ENCODE results near the gene NT5C3B.

The NT5C3B gene

DNA sequence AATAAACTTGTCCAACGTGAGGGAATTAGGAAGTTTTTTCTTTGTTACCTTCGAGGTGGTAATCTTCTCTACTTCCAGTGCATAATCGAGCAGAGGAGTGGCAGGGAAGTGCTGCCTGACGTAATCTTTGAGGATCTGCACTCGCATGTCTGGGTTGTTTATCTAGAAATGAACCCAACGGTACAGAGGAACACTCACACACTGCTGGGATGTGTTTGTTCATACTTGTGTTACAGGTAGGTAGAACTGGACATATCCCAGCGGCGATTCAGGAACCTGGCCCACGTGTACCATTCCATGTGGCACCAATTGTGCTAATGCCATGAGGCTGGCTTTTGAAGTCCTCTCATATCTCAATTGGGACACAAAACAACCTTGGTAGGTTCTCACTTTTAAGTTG, 33.4 kb upstream of the NT5C3B start:
- Histone ChIP-seq H3K4me1 (ENCODE audit: low read length) (no peaks in the 10 kb centered on the region), H3K36me3 (replicated peaks; ENCODE audit: low read depth, low read length) (peaks cover 55% of the 10 kb centered on the region), H4K20me1 (ENCODE audit: insufficient read depth, low read length) (no peaks in the 10 kb centered on the region), H3K4me2 (ENCODE audit: low read length) (no peak overlapping the region), H3K9me3 (ENCODE audit: insufficient read depth, low read length) (no peaks in the 10 kb centered on the region), H3K79me2 (ENCODE audit: low read length) (peaks cover 8% of the 10 kb centered on the region), H3K9ac (ENCODE audit: low read length) (no peak overlapping the region), H3K27ac (ENCODE audit: low read length) (no peak overlapping the region), H2AFZ (ENCODE audit: low read depth, low read length) (no peak overlapping the region), H3K27me3 (ENCODE audit: low read depth, low read length) (no peaks in the 10 kb centered on the region), H3K4me3 (ENCODE audit: low read length) (no peak overlapping the region)
- no peak for TF ChIP-seq EZH2phosphoT487 (IDR thresholded peaks at IDR 0.05; ENCODE audit: low read depth)
- TF ChIP-seq, protein P1, sequence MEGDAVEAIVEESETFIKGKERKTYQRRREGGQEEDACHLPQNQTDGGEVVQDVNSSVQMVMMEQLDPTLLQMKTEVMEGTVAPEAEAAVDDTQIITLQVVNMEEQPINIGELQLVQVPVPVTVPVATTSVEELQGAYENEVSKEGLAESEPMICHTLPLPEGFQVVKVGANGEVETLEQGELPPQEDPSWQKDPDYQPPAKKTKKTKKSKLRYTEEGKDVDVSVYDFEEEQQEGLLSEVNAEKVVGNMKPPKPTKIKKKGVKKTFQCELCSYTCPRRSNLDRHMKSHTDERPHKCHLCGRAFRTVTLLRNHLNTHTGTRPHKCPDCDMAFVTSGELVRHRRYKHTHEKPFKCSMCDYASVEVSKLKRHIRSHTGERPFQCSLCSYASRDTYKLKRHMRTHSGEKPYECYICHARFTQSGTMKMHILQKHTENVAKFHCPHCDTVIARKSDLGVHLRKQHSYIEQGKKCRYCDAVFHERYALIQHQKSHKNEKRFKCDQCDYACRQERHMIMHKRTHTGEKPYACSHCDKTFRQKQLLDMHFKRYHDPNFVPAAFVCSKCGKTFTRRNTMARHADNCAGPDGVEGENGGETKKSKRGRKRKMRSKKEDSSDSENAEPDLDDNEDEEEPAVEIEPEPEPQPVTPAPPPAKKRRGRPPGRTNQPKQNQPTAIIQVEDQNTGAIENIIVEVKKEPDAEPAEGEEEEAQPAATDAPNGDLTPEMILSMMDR (IDR thresholded peaks at IDR 0.05; ENCODE audit: low read depth, low read length), result no peak

DNA sequence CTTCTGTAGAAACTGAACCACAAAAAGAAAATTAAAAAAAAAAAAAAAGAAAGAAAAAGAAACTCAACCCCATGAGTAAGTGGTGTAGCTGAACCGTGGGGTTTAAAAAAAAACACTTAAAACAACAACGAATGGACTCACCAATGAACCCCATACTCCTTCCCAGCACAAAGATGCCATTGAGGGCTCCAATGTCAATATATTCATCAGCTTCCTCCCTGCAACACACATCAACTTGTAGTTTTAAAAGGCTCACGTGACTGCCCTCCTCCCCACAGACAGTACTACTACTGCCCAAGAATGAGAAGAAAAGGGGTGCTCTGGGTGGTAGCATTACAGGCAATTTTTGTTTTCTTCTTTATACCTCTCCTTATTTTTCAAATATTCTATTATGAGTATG, 32.5 kb upstream of the NT5C3B start:
- TF ChIP-seq, protein P1 (IDR thresholded peaks at IDR 0.05; ENCODE audit: low read depth, low read length), result no peak
- no peak for TF ChIP-seq EZH2phosphoT487 (IDR thresholded peaks at IDR 0.05; ENCODE audit: low read depth)
- H3K36me3 ChIP-seq (replicated peaks; ENCODE audit: low read depth, low read length), result peaks cover 49% of the 10 kb centered on the region
- H3K4me1 ChIP-seq (ENCODE audit: low read length), result peaks cover 7% of the 10 kb centered on the region
- no peak overlapping the region for H3K27ac ChIP-seq (ENCODE audit: low read length)
- no peak overlapping the region for H3K4me3 ChIP-seq (ENCODE audit: low read length)
- no peaks in the 10 kb centered on the region for H3K27me3 ChIP-seq (ENCODE audit: low read depth, low read length)
- H4K20me1 ChIP-seq (ENCODE audit: insufficient read depth, low read length), result peaks cover 5% of the 10 kb centered on the region
- no peak overlapping the region for H2AFZ ChIP-seq (ENCODE audit: low read depth, low read length)
- peaks cover 16% of the 10 kb centered on the region for H3K79me2 ChIP-seq (ENCODE audit: low read length)
- no peak overlapping the region for H3K9ac ChIP-seq (ENCODE audit: low read length)
- H3K4me2 ChIP-seq (ENCODE audit: low read length), result no peak overlapping the region
- H3K9me3 ChIP-seq (ENCODE audit: insufficient read depth, low read length), result no peaks in the 10 kb centered on the region

GRCh38 chr17:41865596-41865893, 29.5 kb upstream of the NT5C3B start:
- peak overlapping the region; percentile 76 for H3K4me2 ChIP-seq (ENCODE audit: low read length)
- peaks cover 29% of the 10 kb centered on the region for H4K20me1 ChIP-seq (ENCODE audit: insufficient read depth, low read length)
- H3K27ac ChIP-seq (ENCODE audit: low read length), result peak overlapping the region; percentile 23; the same call in 1 of the 2 replicates
- no peaks in the 10 kb centered on the region for H3K27me3 ChIP-seq (ENCODE audit: low read depth, low read length)
- peaks cover 11% of the 10 kb centered on the region for H3K4me1 ChIP-seq (ENCODE audit: low read length)
- peak overlapping the region; percentile 95 for H3K4me3 ChIP-seq (ENCODE audit: low read length)
- H2AFZ ChIP-seq (ENCODE audit: low read depth, low read length), result no peak overlapping the region
- H3K36me3 ChIP-seq (replicated peaks; ENCODE audit: low read depth, low read length), result peaks cover 29% of the 10 kb centered on the region
- TF ChIP-seq EZH2phosphoT487 (IDR thresholded peaks at IDR 0.05; ENCODE audit: low read depth), result no peak
- TF ChIP-seq, protein P1 (IDR thresholded peaks at IDR 0.05; ENCODE audit: low read depth, low read length), result no peak
- no peaks in the 10 kb centered on the region for H3K9me3 ChIP-seq (ENCODE audit: insufficient read depth, low read length)
- peak overlapping the region; percentile 26; the same call in 1 of the 2 replicates for H3K9ac ChIP-seq (ENCODE audit: low read length)
- peaks cover 43% of the 10 kb centered on the region for H3K79me2 ChIP-seq (ENCODE audit: low read length)

- Histone ChIP-seq H3K4me2 (ENCODE audit: low read length) (peak within 1 kb of the TSS; percentile 98), H3K9me3 (ENCODE audit: insufficient read depth, low read length) (no peaks in the 10 kb centered on the region), H3K27ac (ENCODE audit: low read length) (peak within 1 kb of the TSS; percentile 57), H3K4me3 (ENCODE audit: low read length) (peak within 1 kb of the TSS; percentile 95), H3K27me3 (ENCODE audit: low read depth, low read length) (no peaks in the 10 kb centered on the region), H4K20me1 (ENCODE audit: insufficient read depth, low read length) (peaks cover 34% of the 10 kb centered on the region), H3K36me3 (replicated peaks; ENCODE audit: low read depth, low read length) (peaks cover 24% of the 10 kb centered on the region), H3K4me1 (ENCODE audit: low read length) (peaks cover 11% of the 10 kb centered on the region), H3K9ac (ENCODE audit: low read length) (peak within 1 kb of the TSS; percentile 88), H2AFZ (ENCODE audit: low read depth, low read length) (peak within 1 kb of the TSS; percentile 64), H3K79me2 (ENCODE audit: low read length) (peaks cover 49% of the 10 kb centered on the region)
- TF ChIP-seq, protein P1 (IDR thresholded peaks at IDR 0.05; ENCODE audit: low read depth, low read length), result no peak
- TF ChIP-seq EZH2phosphoT487 (IDR thresholded peaks at IDR 0.05; ENCODE audit: low read depth), result no peak
These were observed 29.0 kb upstream of the NT5C3B start, which contains the start of gene KLHL11 for GRCh38 chr17:41864836-41865595. TSS of gene KLHL11 (minus strand) at chr17:41865423. CDS start at chr17:41865370, 53 bp downstream.
